GM12878 (cell line): ENCODE measurements around the gene CLDN9. TPM values are rescaled to one million over a fixed set of nuclear protein-coding genes. Genes with fewer than 3 reads are reported as not detected.

Source experiments
- ATAC-seq: fragments of 200-7000 bp; cut with Tn5 transposase; 3 replicates; pipeline ENCODE4 v1.9.1; 2020; ENCODE audit warnings: mild to moderate bottlenecking, moderate library complexity
- BruUV-seq: library from RNA; stranded (reverse); fragments of 400-500 nt; replicated peaks from 2 replicates; lab custom pipeline; 2021; lab: Mats Ljungman, UMichigan
- CTCF ChIA-PET: fragments of 300-600 bp; sonication (Branson Sonifier 250); formaldehyde crosslinking; extraction: SDS; loops from one replicate; lab custom pipeline; 2021; ENCODE audit warnings: inconsistent platforms; lab: Yijun Ruan, JAX
- POLR2A ChIA-PET: fragments of 350-600 bp; formaldehyde crosslinking; extraction: SDS; loops from one replicate; lab custom pipeline; 2021; ENCODE audit warnings: inconsistent platforms; lab: Charles Lee
- RAD21 ChIA-PET: fragments of 300-600 bp; sonication (Branson Sonifier 250); formaldehyde crosslinking; loops from one replicate; lab custom pipeline; 2023; ENCODE audit warnings: antibody characterized with exemption; ENCODE audit not compliant: unreplicated experiment; lab: Charles Lee
- SMC1A ChIA-PET: fragments of 300-600 bp; sonication (Branson Sonifier 250); formaldehyde crosslinking; loops from one replicate; lab custom pipeline; 2023; ENCODE audit not compliant: unreplicated experiment, uncharacterized antibody; lab: Charles Lee
- DNase-seq: peaks from one replicate; pipeline ENCODE4 v3.0.0-alpha.2; 2011; ENCODE audit warnings: low read depth, low spot score
- FAIRE-seq: peaks from 3 replicates; lab custom pipeline; 2011; peaks lifted over from hg19 to GRCh38; lab: Jason Lieb, UNC
- H2AFZ ChIP-seq: 2 replicates; pipeline ENCODE4 v1.6.0; 2011; ENCODE audit warnings: low read depth, low read length, control low read depth; ENCODE audit not compliant: control insufficient read depth
- H3K27ac ChIP-seq: 2 replicates; pipeline ENCODE4 v1.5.1; 2011; ENCODE audit warnings: control low read depth; ENCODE audit not compliant: control insufficient read depth, insufficient read depth
- H3K27me3 ChIP-seq, 2 experiments: replicated peaks in 1 of 2; 2 replicates each; pipeline versions ENCODE4 v1.6.0 to v1.6.1; 2011; ENCODE audit warnings: low read length in 1 of 2; ENCODE audit not compliant: control insufficient read depth in 2 of 2, insufficient read depth in 2 of 2
- H3K36me3 ChIP-seq, 2 experiments: 2 replicates each; pipeline ENCODE4 v1.5.1; 2011; ENCODE audit warnings: low read length in 1 of 2; ENCODE audit not compliant: control insufficient read depth in 2 of 2, insufficient read depth in 2 of 2
- H3K4me1 ChIP-seq: 2 replicates; pipeline ENCODE4 v1.6.1; 2011; ENCODE audit warnings: mild to moderate bottlenecking, low read length, moderate library complexity, mixed read lengths; ENCODE audit not compliant: control insufficient read depth, insufficient read depth
- H3K4me2 ChIP-seq: 2 replicates; pipeline ENCODE4 v1.6.0; 2011; ENCODE audit warnings: control low read depth; ENCODE audit not compliant: control insufficient read depth, insufficient read depth
- H3K4me3 ChIP-seq: fragments of 200-600 bp; sonication (generic); 2 replicates; pipeline ENCODE4 v1.5.1; 2016
- H3K79me2 ChIP-seq: 2 replicates; pipeline ENCODE4 v1.6.0; 2011; ENCODE audit warnings: low read length; ENCODE audit not compliant: control insufficient read depth, insufficient read depth
- H3K9ac ChIP-seq: 2 replicates; pipeline ENCODE4 v1.8.0; 2011; ENCODE audit warnings: low read length, control low read depth, mixed read lengths; ENCODE audit not compliant: control insufficient read depth, insufficient read depth
- H3K9me3 ChIP-seq: replicated peaks from 3 replicates; pipeline ENCODE4 v1.5.1; 2011; ENCODE audit warnings: mild to moderate bottlenecking, low read length; ENCODE audit not compliant: control insufficient read depth, insufficient read depth
- H4K20me1 ChIP-seq: 2 replicates; pipeline ENCODE4 v1.6.0; 2011; ENCODE audit not compliant: control insufficient read depth, insufficient read depth
- CBFB ChIP-seq: IDR thresholded peaks from 2 replicates; pipeline ENCODE4 v1.6.1; 2016; ENCODE audit warnings: antibody characterized with exemption, low read depth
- CREB1 ChIP-seq: IDR thresholded peaks from 2 replicates; pipeline ENCODE4 v1.6.1; 2012; ENCODE audit warnings: low read depth, mild to moderate bottlenecking, inconsistent platforms
- E4F1 ChIP-seq: fragments of 450-650 bp; IDR thresholded peaks from 2 replicates; pipeline ENCODE4 v1.6.1; 2018; ENCODE audit warnings: borderline replicate concordance, mild to moderate bottlenecking; ENCODE audit not compliant: partially characterized antibody
- GABPA ChIP-seq: IDR thresholded peaks from 2 replicates; pipeline ENCODE4 v1.6.1; 2014; ENCODE audit warnings: antibody characterized with exemption, low read depth, mild to moderate bottlenecking, inconsistent platforms
- MLLT1 ChIP-seq: fragments of 450-650 bp; IDR thresholded peaks from 2 replicates; pipeline ENCODE4 v1.6.1; 2016; ENCODE audit warnings: mild to moderate bottlenecking
- NFXL1 ChIP-seq: fragments of 450-650 bp; IDR thresholded peaks from 2 replicates; pipeline ENCODE4 v1.6.1; 2017; ENCODE audit warnings: antibody characterized with exemption, mild to moderate bottlenecking, borderline replicate concordance
- NR2C1 ChIP-seq: fragments of 450-650 bp; IDR thresholded peaks from 2 replicates; pipeline ENCODE4 v1.6.1; 2017; ENCODE audit warnings: antibody characterized with exemption, mild to moderate bottlenecking, moderate library complexity
- RELB ChIP-seq: fragments of 450-650 bp; IDR thresholded peaks from 2 replicates; pipeline ENCODE4 v1.6.1; 2017; ENCODE audit warnings: low read depth, mild to moderate bottlenecking, moderate library complexity
- STAT1 ChIP-seq: fragments of 450-650 bp; conservative IDR thresholded peaks from 2 replicates; pipeline ENCODE4 v1.6.1; 2014; ENCODE audit warnings: antibody characterized with exemption, mild to moderate bottlenecking
- SUPT20H ChIP-seq: IDR thresholded peaks from 2 replicates; pipeline ENCODE4 v1.6.1; 2011; ENCODE audit warnings: low read depth, mild to moderate bottlenecking, low read length, moderate library complexity, borderline replicate concordance; ENCODE audit not compliant: control insufficient read depth
- ZNF207 ChIP-seq: fragments of 450-650 bp; IDR thresholded peaks from 2 replicates; pipeline ENCODE4 v1.6.1; 2014; ENCODE audit warnings: antibody characterized with exemption, mild to moderate bottlenecking, borderline replicate concordance
- ZNF592 ChIP-seq: fragments of 450-650 bp; IDR thresholded peaks from 2 replicates; pipeline ENCODE4 v1.6.1; 2017; ENCODE audit warnings: mild to moderate bottlenecking, moderate library complexity
- WGBS: methylation state at CpG from one replicate; pipeline ENCODE4 v1.1.6; 2016; ENCODE audit warnings: low lambda C conversion rate; ENCODE audit not compliant: insufficient replicate concordance, insufficient coverage; ENCODE audit errors: missing lambda C conversion rate; 5-methylcytosine and 5-hydroxymethylcytosine counted together
- in situ Hi-C: fragments of 300-500 bp; cut with MboI; formaldehyde crosslinking; loops from 9 replicates; pipeline ENCODE4 v1.14.3; 2018; ENCODE audit warnings: mixed read lengths
- intact Hi-C: fragments of 100-400 bp; cut with micrococcal nuclease; formaldehyde crosslinking; loops from one replicate; pipeline ENCODE4 v1.14.2; 2022; ENCODE audit not compliant: unreplicated experiment
- polyA plus RNA-seq, 11 experiments: library from polyadenylated mRNA; depleted of rRNA in 4 of 11; unstranded in 6 of 11; stranded (reverse) in 5 of 11; fragments of >200 nt; fragmentation: Nextera tagmentation in 4 of 11; fragmentation: Illumina TruSeq in 1 of 11; extraction: Ambion mirVana in 4 of 11; extraction: Trizol in 1 of 11; gene quantifications; 1 replicate in 1 of 11; 2 replicates in 10 of 11; pipeline versions ENCODE4 v1.2.1 to v1.2.3, GENCODE V29; 2011 to 2016; ENCODE audit warnings: inconsistent platforms in 2 of 11, missing spikeins in 2 of 11, low read depth in 1 of 11
- total RNA-seq, 4 experiments: library from RNA; depleted of rRNA in 3 of 4; stranded (reverse); fragments of >200 nt in 3 of 4; fragmentation: Illumina TruSeq in 1 of 4; extraction: Trizol in 1 of 4; gene quantifications; 2 replicates each; pipeline versions ENCODE4 v1.2.1 to v1.2.3, GENCODE V29; 2013 to 2021

CLDN9 gene
- total and polyA plus RNA-seq, 10 of the 15 experiments (the other 5 are each of a cell fraction or from before 2014, with no cell fraction given), result not detected

GRCh38 chr16:3015865-3016521, 3.3 kb downstream of the CLDN9 start:
- ChIA-PET CTCF (no interaction called here), RAD21 (no interaction called here), SMC1A (interaction anchor here (1.0 kb wide), 1 partner anchor 12 kb away, joined by 3 read pairs; no protein-coding TSS in a partner anchor), POLR2A (no interaction called here)
- ATAC-seq (no peak), FAIRE-seq (no peak), DNase-seq (no peak)
- no peaks in the 10 kb centered on the region for H3K36me3 ChIP-seq
- no peak overlapping the region for H3K4me2 ChIP-seq
- H2AFZ ChIP-seq, result no peak overlapping the region
- H4K20me1 ChIP-seq, result no peaks in the 10 kb centered on the region
- no peak overlapping the region for H3K4me3 ChIP-seq
- no peak overlapping the region for H3K27ac ChIP-seq
- no peaks in the 10 kb centered on the region for H3K9me3 ChIP-seq
- in situ Hi-C loops, result no loop called here
- H3K27me3 ChIP-seq, result peaks cover 0 to 10% of the 10 kb centered on the region in 2 experiments; a peak in 3 of 4 replicates
- intact Hi-C loops, result no loop called here
- 56% methylated on average over 13 of the region's 13 CpGs for WGBS
- BruUV-seq, result no TSS peak
- H3K4me1 ChIP-seq, result peaks cover 4% of the 10 kb centered on the region
- H3K79me2 ChIP-seq, result no peaks in the 10 kb centered on the region
- no peak overlapping the region for H3K9ac ChIP-seq
- no peak for TF ChIP-seq E4F1
- no peak for TF ChIP-seq MLLT1
- TF ChIP-seq CBFB, result no peak
- no peak for TF ChIP-seq CREB1
- no peak for TF ChIP-seq ZNF207
- no peak for TF ChIP-seq NFXL1
- TF ChIP-seq RELB, result no peak
- no peak for TF ChIP-seq NR2C1
- no peak for TF ChIP-seq GABPA
- TF ChIP-seq STAT1, result no peak
- no peak for TF ChIP-seq SUPT20H
- TF ChIP-seq ZNF592, result no peak
